ENCODE measurements around the gene GFPT2.

Gene GFPT2

GRCh38 chr5:180378438-180379344 is 25.6 kb upstream of the GFPT2 start:
- no peak for DNase-seq

DNA sequence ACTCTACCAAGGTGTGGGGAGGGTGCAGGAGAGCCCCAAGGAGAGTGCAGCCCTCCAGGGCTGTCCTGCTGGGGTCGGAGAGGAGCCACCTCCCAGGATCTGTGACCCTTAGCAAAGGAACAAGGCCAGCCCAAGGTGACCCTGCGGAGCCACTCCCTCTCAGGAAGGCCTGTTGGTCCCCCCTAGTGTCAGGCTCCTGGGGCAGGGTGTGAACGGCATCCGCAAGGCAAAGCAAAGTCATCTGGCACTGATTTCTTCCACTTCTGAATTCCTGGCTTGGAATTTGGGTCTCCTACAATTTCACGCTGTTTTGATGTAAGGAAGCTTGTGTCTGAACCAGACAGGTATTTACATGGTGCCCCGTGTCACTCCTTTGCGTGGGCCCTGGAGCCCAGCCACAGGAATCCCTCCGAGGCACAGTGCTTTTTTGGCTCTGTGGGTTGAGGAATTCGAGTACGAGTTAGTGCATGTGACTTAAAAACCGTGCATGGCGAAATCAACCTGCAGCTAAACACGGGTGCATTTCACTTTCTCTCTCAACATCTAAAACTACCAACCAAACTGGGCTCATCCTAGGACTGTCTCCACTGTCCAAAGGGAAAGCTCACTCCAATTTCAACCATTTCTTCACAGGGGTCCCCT is 24.5 kb upstream of the GFPT2 start:
- DNase-seq, result no peak

GRCh38 chr5:180376511-180376910 is 23.4 kb upstream of the GFPT2 start:
- DNase-seq, result no peak

- DNase-seq, result no peak
Measured at GRCh38 chr5:180375955-180376354, 22.8 kb upstream of the GFPT2 start.

DNA sequence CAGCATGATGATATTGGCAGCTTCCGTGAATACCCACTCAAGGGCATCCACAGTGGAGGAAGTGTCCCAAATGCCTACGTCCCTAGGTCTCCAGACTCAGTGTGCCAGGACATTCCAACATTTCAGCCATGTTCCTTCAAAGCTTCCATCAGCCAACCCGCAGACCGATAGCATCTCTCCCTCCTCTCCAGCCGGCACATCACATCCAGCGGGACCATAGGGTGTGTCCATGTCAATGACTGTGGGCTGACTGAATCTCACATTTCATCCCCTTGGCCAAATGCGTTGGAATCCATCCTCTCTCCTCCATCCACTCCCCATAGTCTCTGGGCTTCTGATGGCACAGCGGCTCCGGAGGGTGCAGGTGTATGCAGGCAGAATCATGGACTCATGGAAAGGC is 22.2 kb upstream of the GFPT2 start:
- DNase-seq, result no peak

GRCh38 chr5:180373870-180374269 is 20.7 kb upstream of the GFPT2 start:
- DNase-seq, result no peak

DNA sequence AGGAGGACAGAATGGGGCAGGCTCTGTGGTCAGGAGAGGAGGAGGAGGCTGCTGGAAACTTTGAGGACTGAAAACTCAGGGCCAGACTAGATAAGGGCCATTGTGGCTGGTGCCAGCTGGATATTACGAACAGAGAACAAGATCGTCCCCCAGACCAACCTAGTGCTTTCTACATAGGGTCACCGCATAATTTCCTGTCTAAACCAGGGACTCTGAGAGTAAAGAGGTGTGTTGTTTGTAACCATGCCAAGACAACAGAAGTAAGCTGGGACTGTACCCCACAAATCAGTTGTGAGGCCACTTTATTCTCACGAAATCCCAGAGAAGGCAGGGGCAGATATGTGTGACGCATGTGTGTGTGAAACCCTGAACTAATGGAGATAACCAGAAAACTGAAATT is 20.3 kb upstream of the GFPT2 start:
- no peak for DNase-seq

GRCh38 chr5:180371949-180372348 is 18.8 kb upstream of the GFPT2 start:
- DNase-seq, result no peak

- DNase-seq, result no peak
Measured at GRCh38 chr5:180370861-180371641, 17.9 kb upstream of the GFPT2 start.

DNA sequence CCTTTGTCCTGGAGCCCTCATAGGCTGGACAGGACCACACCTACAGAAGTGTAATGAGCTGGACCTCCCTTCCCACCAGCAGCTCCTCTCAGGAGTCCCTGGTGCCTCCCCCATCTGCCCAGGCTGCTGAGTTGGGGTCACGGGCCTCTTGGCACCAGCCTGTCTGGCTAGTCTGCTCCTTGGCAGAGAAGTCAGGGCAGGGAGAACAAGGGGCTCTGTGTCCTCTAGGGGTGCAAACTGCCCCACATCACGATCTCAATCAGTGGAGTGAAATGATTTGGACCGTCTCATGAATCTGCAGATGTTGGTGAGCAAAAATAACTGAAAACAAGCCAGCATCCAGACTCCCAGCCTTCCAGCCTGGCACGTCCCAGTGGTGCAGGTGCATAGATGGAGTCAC is 14.9 kb upstream of the GFPT2 start:
- no peak for DNase-seq

GRCh38 chr5:180367300-180367699 is 14.2 kb upstream of the GFPT2 start:
- no peak for DNase-seq

- no peak for DNase-seq
Measured at GRCh38 chr5:180366326-180366725, 13.2 kb upstream of the GFPT2 start.

DNA sequence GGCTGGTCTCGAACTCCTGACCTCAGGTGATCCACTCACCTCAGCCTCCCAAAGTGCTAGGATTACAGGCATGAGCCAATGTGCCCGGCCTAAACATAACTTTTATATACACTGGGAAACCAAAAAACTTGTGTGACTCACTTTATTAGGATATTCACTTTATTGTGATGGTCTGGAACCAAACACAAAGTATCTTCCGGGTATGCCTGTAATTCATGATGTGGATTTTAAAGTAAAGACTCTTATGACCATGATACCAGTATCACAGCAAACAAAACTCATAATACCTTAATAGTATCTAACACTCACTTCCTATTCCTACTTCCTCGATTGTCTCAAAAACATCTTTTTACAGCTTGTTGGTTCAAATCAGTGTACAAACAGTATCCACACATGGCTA is 12.7 kb upstream of the GFPT2 start:
- DNase-seq, result no peak

DNA sequence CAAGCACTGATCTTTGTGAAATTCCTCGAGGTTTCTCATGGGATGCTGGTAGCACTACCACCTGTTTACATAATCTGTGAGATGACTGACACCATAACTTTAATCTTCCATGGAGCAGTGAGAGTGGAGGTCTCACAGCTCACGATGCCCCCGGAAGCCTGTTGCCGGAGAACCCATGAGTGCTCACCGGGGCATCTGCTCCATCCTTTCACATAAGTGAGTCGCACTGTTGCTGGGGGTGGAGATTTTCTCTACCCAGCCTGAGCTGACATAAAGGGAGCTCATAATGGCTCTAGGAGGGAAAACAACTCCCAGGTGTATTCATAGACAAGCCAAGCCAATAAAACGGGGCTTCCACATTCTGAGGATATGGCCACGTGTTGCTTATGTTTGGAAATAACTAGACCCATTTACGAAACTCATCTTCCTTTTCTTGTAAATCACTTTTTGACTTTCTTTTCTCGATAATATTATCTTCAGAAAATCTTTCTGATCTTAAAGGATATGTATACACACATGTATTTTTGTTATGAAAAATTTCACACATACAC is 11.2 kb upstream of the GFPT2 start:
- DNase-seq, result no peak

- no peak for DNase-seq
Measured at GRCh38 chr5:180360078-180360957, 7.2 kb upstream of the GFPT2 start.

- no peak for DNase-seq
Measured at GRCh38 chr5:180358694-180359093, 5.6 kb upstream of the GFPT2 start.

- DNase-seq, result no peak
Measured at GRCh38 chr5:180358179-180358578, 5.0 kb upstream of the GFPT2 start.

- no peak for DNase-seq
Measured at GRCh38 chr5:180354966-180355365, 1.8 kb upstream of the GFPT2 start.

DNA sequence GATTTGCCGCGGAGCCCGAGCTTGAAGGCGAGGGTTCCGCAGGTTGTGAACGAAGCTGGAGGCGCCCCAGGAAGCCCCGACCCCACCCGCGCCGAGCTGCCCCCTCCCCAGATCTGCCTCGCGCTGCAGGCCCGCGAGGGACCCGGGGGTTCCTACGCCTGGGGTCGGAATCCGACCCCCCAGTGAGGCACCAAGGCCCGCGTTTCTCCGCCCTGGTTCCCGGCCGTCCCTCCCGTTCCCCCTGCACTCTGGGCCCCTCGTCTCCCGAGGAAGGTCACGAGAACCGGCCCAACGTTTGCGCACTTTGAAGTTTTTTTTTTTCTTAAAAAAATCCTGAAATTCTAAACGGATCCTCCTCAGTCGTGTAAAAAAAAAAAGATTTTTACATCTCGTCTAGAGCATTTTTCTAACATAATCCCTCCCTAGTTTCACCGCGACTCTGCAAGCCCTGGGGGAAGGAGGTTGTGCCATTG is 880 bp upstream of the GFPT2 start:
- no peak for DNase-seq

DNA sequence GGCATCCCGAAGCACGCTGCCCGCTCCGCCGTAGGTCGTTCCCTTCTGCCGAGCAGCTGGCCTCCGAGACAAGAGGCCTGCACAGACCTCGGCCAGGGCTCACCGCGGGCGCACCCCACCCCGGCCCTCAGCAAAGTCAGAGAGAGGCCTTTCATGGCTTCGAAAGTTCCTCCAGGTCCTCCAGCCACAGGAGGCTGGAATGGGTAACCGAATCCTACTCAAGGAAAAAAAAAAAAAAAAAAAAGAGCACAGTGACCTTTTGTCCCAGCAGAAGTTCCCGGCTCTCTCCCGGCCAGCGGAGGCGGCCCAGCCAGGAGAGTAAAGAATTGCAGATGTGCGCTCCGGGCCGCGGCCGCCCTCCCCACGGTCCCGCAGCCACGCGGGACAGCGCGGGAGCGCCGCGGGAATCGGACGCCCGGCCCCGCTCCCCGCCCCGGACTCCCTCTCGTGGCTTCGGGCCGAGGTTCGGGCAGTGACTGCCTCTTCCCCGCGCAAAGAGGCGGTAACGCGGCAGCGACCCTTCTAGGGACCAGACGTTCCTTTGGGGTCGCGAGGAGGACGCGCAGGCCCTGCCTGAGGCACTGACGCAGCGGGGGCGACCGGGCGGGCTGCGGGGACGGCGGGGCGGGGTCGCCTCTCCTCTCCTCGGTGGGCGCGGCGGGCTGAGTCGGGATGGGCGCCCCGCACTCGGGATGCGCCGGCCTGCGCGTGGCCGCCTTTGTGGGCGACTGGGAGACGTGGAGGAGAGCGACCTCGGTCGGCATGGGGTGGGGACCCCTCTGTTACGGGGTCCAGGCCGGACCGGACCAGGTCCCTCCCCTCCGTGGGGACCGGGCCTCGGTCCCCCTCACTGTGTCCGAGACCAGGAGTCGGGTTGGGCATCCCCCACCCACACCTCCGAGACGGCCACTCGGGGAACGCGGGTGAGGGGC is 754 bp downstream of the GFPT2 start:
- DNase-seq, result no peak

Data from kidney glomerular epithelial cell (primary cell).